ENCODE measurements around the gene CELF4.

The CELF4 gene

GRCh38 chr18:37307181-37307580, 258.4 kb downstream of the CELF4 start:
- DNase-seq = no peak

GRCh38 chr18:37306432-37306831, 259.2 kb downstream of the CELF4 start:
- DNase-seq = no peak

GRCh38 chr18:37305066-37305465, 260.5 kb downstream of the CELF4 start:
- peak; percentile 15 for DNase-seq

GRCh38 chr18:37304012-37304680, 261.5 kb downstream of the CELF4 start:
- DNase-seq = no peak

GRCh38 chr18:37303009-37303408, 262.6 kb downstream of the CELF4 start:
- DNase-seq = no peak

GRCh38 chr18:37302519-37302918, 263.1 kb downstream of the CELF4 start:
- DNase-seq = no peak

GRCh38 chr18:37299471-37300304, 265.9 kb downstream of the CELF4 start:
- peak; percentile 94 for DNase-seq

- DNase-seq = no peak
Observed at GRCh38 chr18:37298816-37299215, 266.8 kb downstream of the CELF4 start.

GRCh38 chr18:37297106-37297505, 268.5 kb downstream of the CELF4 start:
- DNase-seq = peak; percentile 63

GRCh38 chr18:37294951-37295350, 270.6 kb downstream of the CELF4 start:
- no peak for DNase-seq

- no peak for DNase-seq
Observed at GRCh38 chr18:37293359-37293758, 272.2 kb downstream of the CELF4 start.

GRCh38 chr18:37289423-37289822, 276.2 kb downstream of the CELF4 start:
- DNase-seq = peak; percentile 7

- DNase-seq = no peak
Observed at GRCh38 chr18:37287601-37288000, 278.0 kb downstream of the CELF4 start.

- DNase-seq = no peak
Observed at GRCh38 chr18:37286801-37287200, 278.8 kb downstream of the CELF4 start.

- DNase-seq = no peak
Observed at GRCh38 chr18:37285825-37286224, 279.8 kb downstream of the CELF4 start.

- no peak for DNase-seq
Observed at GRCh38 chr18:37284260-37284659, 281.3 kb downstream of the CELF4 start.

- no peak for DNase-seq
Observed at GRCh38 chr18:37282386-37283037, 283.1 kb downstream of the CELF4 start.

GRCh38 chr18:37280701-37281393, 284.8 kb downstream of the CELF4 start:
- DNase-seq = peak; percentile 37

GRCh38 chr18:37277804-37278203, 287.8 kb downstream of the CELF4 start:
- no peak for DNase-seq

GRCh38 chr18:37276111-37276890, 289.3 kb downstream of the CELF4 start:
- peak; percentile 39 for DNase-seq

- no peak for DNase-seq
Observed at GRCh38 chr18:37275237-37275741, 290.3 kb downstream of the CELF4 start.
